HUES6 (cell line): ENCODE measurements around the gene GOLT1B.

Source experiments
- H3K27ac ChIP-seq: 2 replicates; pipeline ENCODE4 v1.7.0; 2013; ENCODE audit warnings: low read depth, mild to moderate bottlenecking, low read length, inconsistent platforms
- H3K27me3 ChIP-seq: 2 replicates; pipeline ENCODE4 v1.6.1; 2013; ENCODE audit warnings: low read length; ENCODE audit not compliant: control insufficient read depth, insufficient read depth
- H3K36me3 ChIP-seq: 2 replicates; pipeline ENCODE4 v1.6.1; 2013; ENCODE audit warnings: low read length; ENCODE audit not compliant: control insufficient read depth, insufficient read depth
- H3K4me1 ChIP-seq: 2 replicates; pipeline ENCODE4 v1.6.1; 2013; ENCODE audit warnings: low read length; ENCODE audit not compliant: control insufficient read depth, insufficient read depth
- H3K4me3 ChIP-seq: 2 replicates; pipeline ENCODE4 v1.5.1; 2013; ENCODE audit warnings: low read depth, low read length
- H3K9ac ChIP-seq: one replicate; pipeline ENCODE4 v1.6.1; 2013; ENCODE audit warnings: mild to moderate bottlenecking, low read length
- H3K9me3 ChIP-seq: 2 replicates; pipeline ENCODE4 v1.6.1; 2013; ENCODE audit warnings: low read depth, low read length; ENCODE audit not compliant: control insufficient read depth, insufficient read depth

Gene GOLT1B

GRCh38 chr12:21566223-21566906, 64.8 kb downstream of the GOLT1B start:
- Histone ChIP-seq H3K36me3 (no peaks in the 10 kb centered on the region), H3K9ac (no peak overlapping the region), H3K4me1 (no peaks in the 10 kb centered on the region), H3K9me3 (no peaks in the 10 kb centered on the region), H3K4me3 (no peak overlapping the region), H3K27ac (no peak overlapping the region), H3K27me3 (no peaks in the 10 kb centered on the region)

GRCh38 chr12:21566907-21567394, 65.4 kb downstream of the GOLT1B start:
- H3K27ac ChIP-seq: no peak overlapping the region
- no peaks in the 10 kb centered on the region for H3K36me3 ChIP-seq
- no peak overlapping the region for H3K9ac ChIP-seq
- H3K4me1 ChIP-seq: no peaks in the 10 kb centered on the region
- no peaks in the 10 kb centered on the region for H3K27me3 ChIP-seq
- H3K4me3 ChIP-seq: no peak overlapping the region
- H3K9me3 ChIP-seq: no peaks in the 10 kb centered on the region
